H9 (cell line): Measurements from ENCODE around the gene CERS5. TPM values are rescaled to one million over a fixed set of nuclear protein-coding genes. Genes with fewer than 3 reads are reported as not detected.

Experiments
- DNase-seq: peaks from one replicate; pipeline ENCODE4 v3.0.0-alpha.2; 2017
- H2AFZ ChIP-seq: one replicate; pipeline ENCODE4 v1.6.1; 2013; ENCODE audit warnings: mild to moderate bottlenecking, low read length, control low read depth, moderate library complexity
- H2AK5ac ChIP-seq: 2 replicates; pipeline ENCODE4 v1.6.1; 2013; ENCODE audit warnings: low read length, control low read depth, mixed read lengths; ENCODE audit not compliant: insufficient read length
- H2BK120ac ChIP-seq: one replicate; pipeline ENCODE4 v1.6.1; 2013; ENCODE audit warnings: low read depth, mild to moderate bottlenecking, low read length, control low read depth, inconsistent platforms; ENCODE audit not compliant: poor library complexity, severe bottlenecking
- H2BK12ac ChIP-seq: 2 replicates; pipeline ENCODE4 v1.6.1; 2013; ENCODE audit warnings: low read length, control low read depth, mixed read lengths, low read depth; ENCODE audit not compliant: insufficient read length
- H2BK15ac ChIP-seq: 2 replicates; pipeline ENCODE4 v1.6.1; 2013; ENCODE audit warnings: low read depth, low read length, control low read depth
- H2BK20ac ChIP-seq: one replicate; pipeline ENCODE4 v1.6.1; 2013; ENCODE audit warnings: low read depth, mild to moderate bottlenecking, low read length, control low read depth, inconsistent platforms; ENCODE audit not compliant: poor library complexity, severe bottlenecking
- H2BK5ac ChIP-seq: 2 replicates; pipeline ENCODE4 v1.6.1; 2013; ENCODE audit warnings: low read length, control low read depth, mixed read lengths; ENCODE audit not compliant: insufficient read length
- H3K14ac ChIP-seq: 2 replicates; pipeline ENCODE4 v1.6.1; 2013; ENCODE audit warnings: low read length, control low read depth; ENCODE audit not compliant: insufficient read depth
- H3K18ac ChIP-seq: 2 replicates; pipeline ENCODE4 v1.6.1; 2013; ENCODE audit warnings: low read depth, mild to moderate bottlenecking, mixed read lengths, low read length, control low read depth; ENCODE audit not compliant: insufficient read length
- H3K23ac ChIP-seq: 2 replicates; pipeline ENCODE4 v1.6.1; 2013; ENCODE audit warnings: low read length, control low read depth, mixed read lengths, low read depth; ENCODE audit not compliant: insufficient read length
- H3K23me2 ChIP-seq: 2 replicates; pipeline ENCODE4 v1.6.1; 2013; ENCODE audit warnings: low read depth, mild to moderate bottlenecking, mixed read lengths, low read length, control low read depth; ENCODE audit not compliant: insufficient read length, poor library complexity, severe bottlenecking
- H3K27ac ChIP-seq: 2 replicates; pipeline ENCODE4 v1.5.1; 2013; ENCODE audit warnings: low read length, control low read depth, mixed read lengths, low read depth; ENCODE audit not compliant: insufficient read length
- H3K27me3 ChIP-seq: 2 replicates; pipeline ENCODE4 v1.6.1; 2013; ENCODE audit warnings: low read length, control low read depth, inconsistent platforms; ENCODE audit not compliant: insufficient read depth
- H3K4ac ChIP-seq: 2 replicates; pipeline ENCODE4 v1.6.1; 2013; ENCODE audit warnings: low read depth, mild to moderate bottlenecking, control low read depth, inconsistent platforms, low read length, moderate library complexity
- H3K4me1 ChIP-seq: 2 replicates; pipeline ENCODE4 v1.6.1; 2013; ENCODE audit warnings: low read length, control low read depth, inconsistent platforms; ENCODE audit not compliant: insufficient read depth
- H3K4me2 ChIP-seq: 2 replicates; pipeline ENCODE4 v1.6.1; 2013; ENCODE audit warnings: low read length, control low read depth, mixed read lengths; ENCODE audit not compliant: insufficient read length, insufficient read depth
- H3K56ac ChIP-seq: 2 replicates; pipeline ENCODE4 v1.6.1; 2013; ENCODE audit warnings: low read depth, mild to moderate bottlenecking, mixed read lengths, low read length, control low read depth; ENCODE audit not compliant: insufficient read length
- H3K79me1 ChIP-seq: 2 replicates; pipeline ENCODE4 v1.6.1; 2013; ENCODE audit warnings: low read depth, mild to moderate bottlenecking, moderate library complexity, low read length, control low read depth, inconsistent platforms; ENCODE audit not compliant: insufficient read depth, poor library complexity, severe bottlenecking
- H3K79me2 ChIP-seq: 2 replicates; pipeline ENCODE4 v1.6.1; 2013; ENCODE audit warnings: low read length, control low read depth, inconsistent platforms; ENCODE audit not compliant: insufficient read depth
- H3K9ac ChIP-seq: 2 replicates; pipeline ENCODE4 v1.6.1; 2013; ENCODE audit warnings: low read length, control low read depth, mixed read lengths; ENCODE audit not compliant: insufficient read length; ENCODE audit errors: extremely low read depth
- H3K9me3 ChIP-seq: one replicate; pipeline ENCODE4 v1.6.1; 2013; ENCODE audit warnings: low read depth, low read length, inconsistent platforms; ENCODE audit not compliant: control insufficient read depth
- H3T11ph ChIP-seq: one replicate; pipeline ENCODE4 v1.6.1; 2013; ENCODE audit warnings: mild to moderate bottlenecking, low read length, control low read depth, inconsistent platforms
- H4K20me1 ChIP-seq: one replicate; pipeline ENCODE4 v1.6.1; 2013; ENCODE audit not compliant: control insufficient read depth, insufficient read length, insufficient read depth
- H4K5ac ChIP-seq: 2 replicates; pipeline ENCODE4 v1.6.1; 2013; ENCODE audit warnings: low read depth, mild to moderate bottlenecking, mixed read lengths, low read length, control low read depth; ENCODE audit not compliant: insufficient read length
- H4K8ac ChIP-seq: replicated peaks from 2 replicates; pipeline ENCODE4 v1.6.1; 2013; ENCODE audit warnings: low read length, control low read depth, mixed read lengths, low read depth; ENCODE audit not compliant: insufficient read length
- H4K91ac ChIP-seq: 2 replicates; pipeline ENCODE4 v1.6.1; 2013; ENCODE audit warnings: low read depth, mild to moderate bottlenecking, moderate library complexity, mixed read lengths, low read length, control low read depth; ENCODE audit not compliant: insufficient read length
- H3K27ac Mint-ChIP-seq, 3 experiments: 2 replicates in 2 of 3; 3 replicates in 1 of 3; pipeline ENCODE4 v1.8.0; 2020 to 2021; ENCODE audit warnings: mixed read lengths in 3 of 3, mild to moderate bottlenecking in 1 of 3, moderate library complexity in 1 of 3
- H3K27me3 Mint-ChIP-seq: 2 replicates; pipeline ENCODE4 v1.8.0; 2021; ENCODE audit warnings: low read depth, mild to moderate bottlenecking, moderate library complexity, mixed read lengths
- H3K36me3 Mint-ChIP-seq, 3 experiments: 2 replicates in 2 of 3; 3 replicates in 1 of 3; pipeline ENCODE4 v1.8.0; 2020 to 2021; ENCODE audit warnings: low read depth in 3 of 3, mixed read lengths in 3 of 3; ENCODE audit not compliant: insufficient read depth in 1 of 3
- H3K4me1 Mint-ChIP-seq, 2 experiments: 2 replicates each; pipeline ENCODE4 v1.8.0; 2020; ENCODE audit warnings: mixed read lengths in 2 of 2
- H3K4me3 Mint-ChIP-seq, 2 experiments: 2 replicates in 1 of 2; 3 replicates in 1 of 2; pipeline ENCODE4 v1.8.0; 2020 to 2021; ENCODE audit warnings: mild to moderate bottlenecking in 2 of 2, mixed read lengths in 2 of 2, moderate library complexity in 1 of 2
- H3K9me3 Mint-ChIP-seq, 2 experiments: 2 replicates in 1 of 2; 3 replicates in 1 of 2; pipeline ENCODE4 v1.8.0; 2020; ENCODE audit warnings: mild to moderate bottlenecking in 2 of 2, mixed read lengths in 2 of 2, moderate library complexity in 1 of 2
- CTCF ChIP-seq: fragments of 200-600 bp; sonication (generic); conservative IDR thresholded peaks from 3 replicates; pipeline ENCODE4 v1.8.0; 2021; ENCODE audit warnings: antibody characterized with exemption, mild to moderate bottlenecking
- WGBS: extraction: QIAGEN DNeasy Blood & Tissue Kit; methylation state at CpG from one replicate; pipeline ENCODE4 v1.1.7; 2013; ENCODE audit warnings: missing lambda C conversion rate, low lambda C conversion rate, mixed read lengths; ENCODE audit not compliant: insufficient read length; ENCODE audit errors: extremely low coverage; 5-methylcytosine and 5-hydroxymethylcytosine counted together
- total RNA-seq: library from RNA; stranded (reverse); gene quantifications from 2 replicates; pipeline ENCODE4 v1.2.1, GENCODE V29; 2021

CERS5 gene
- total RNA-seq, 1 experiment from 2014 or later = 68.8 TPM

DNA sequence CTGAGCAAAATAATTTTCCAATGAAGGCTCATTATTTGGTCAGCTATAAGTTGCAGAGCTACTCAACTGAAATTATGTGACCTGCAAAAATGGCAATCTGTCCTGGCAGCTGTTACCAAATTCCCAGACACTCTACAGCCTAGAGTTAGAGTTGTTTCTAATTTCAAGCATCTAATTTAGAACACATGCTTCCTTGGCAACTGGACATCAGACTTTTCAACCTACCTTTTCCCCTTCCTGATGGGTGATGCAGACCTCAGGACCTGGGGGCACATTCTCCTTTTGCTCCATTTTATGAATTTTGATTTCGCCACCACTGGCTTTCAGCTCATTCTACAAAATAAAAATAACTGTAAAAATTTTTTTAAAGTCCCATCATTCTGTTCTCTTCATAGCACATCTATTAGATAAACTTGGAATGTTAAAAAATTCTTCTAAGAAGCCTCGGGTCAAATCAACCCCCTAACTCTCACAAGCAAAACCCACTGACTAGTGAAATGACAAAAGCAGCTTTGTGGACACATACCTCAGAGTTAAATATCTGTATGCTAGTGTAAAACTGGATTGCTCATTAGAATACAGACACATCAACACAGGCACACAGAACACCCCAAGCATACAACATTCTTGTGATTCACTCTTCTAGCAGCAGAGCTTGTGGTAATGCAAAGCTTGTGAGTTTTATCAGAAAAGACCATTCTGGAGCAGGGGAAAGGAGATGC is 33.5 kb upstream of the CERS5 start:
- Histone ChIP-seq H3K14ac (no peak overlapping the region), H4K8ac (no peak overlapping the region), H3K18ac (no peak overlapping the region), H4K91ac (no peak overlapping the region), H3K27me3 (no peaks in the 10 kb centered on the region), H3K9me3 (no peaks in the 10 kb centered on the region), H2AFZ (no peak overlapping the region), H2AK5ac (no peak overlapping the region), H2BK15ac (no peak overlapping the region), H3K27ac (no peak overlapping the region), H3K4me1 (peaks cover 2% of the 10 kb centered on the region), H3K56ac (no peak overlapping the region), H2BK5ac (no peak overlapping the region), H2BK120ac (no peak overlapping the region), H3K79me2 (no peaks in the 10 kb centered on the region), H3K23ac (no peak overlapping the region), H3K4ac (no peak overlapping the region), H3T11ph (no peak overlapping the region), H2BK20ac (no peak overlapping the region), H3K4me2 (no peak overlapping the region), H3K23me2 (no peaks in the 10 kb centered on the region), H3K79me1 (no peaks in the 10 kb centered on the region), H2BK12ac (no peak overlapping the region), H4K20me1 (no peaks in the 10 kb centered on the region), H4K5ac (no peak overlapping the region), H3K9ac (no peak overlapping the region)
- H3K4me1 Mint-ChIP-seq = peaks cover 10 to 12% of the 10 kb centered on the region in 2 experiments
- TF ChIP-seq CTCF = no peak
- WGBS = no CpG with 5 or more reads among the region's 2 CpGs
- H3K36me3 Mint-ChIP-seq = peaks cover 24 to 63% (median 28%) of the 10 kb centered on the region in 3 experiments; a peak in 6 of 7 replicates
- H3K27me3 Mint-ChIP-seq = no peaks in the 10 kb centered on the region
- H3K4me3 Mint-ChIP-seq = no peak overlapping the region
- no peak overlapping the region; a peak in 1 of 7 replicates for H3K27ac Mint-ChIP-seq
- no peaks in the 10 kb centered on the region for H3K9me3 Mint-ChIP-seq
- no peak for DNase-seq
